B cell (primary cell): Measurements from ENCODE around the gene CACNA2D3. TPM values are rescaled to one million over a fixed set of nuclear protein-coding genes. Genes with fewer than 3 reads are reported as not detected.

Source experiments
- ATAC-seq: fragments of 200-7000 bp; cut with Tn5 transposase; one replicate; pipeline ENCODE4 v1.10.0; 2021; ENCODE audit warnings: low read depth, mild to moderate bottlenecking, moderate number of reproducible peaks, moderate library complexity
- CTCF ChIA-PET: fragments of 350-600 bp; sonication (Branson Sonifier 250); formaldehyde crosslinking; loops from one replicate; lab custom pipeline; 2021; ENCODE audit warnings: antibody characterized with exemption, inconsistent platforms; lab: Charles Lee
- POLR2A ChIA-PET: fragments of 350-600 bp; sonication (Branson Sonifier 250); formaldehyde crosslinking; loops from one replicate; lab custom pipeline; 2021; ENCODE audit warnings: antibody characterized with exemption; lab: Charles Lee
- DNase-seq: peaks from one replicate; pipeline ENCODE4 v3.0.0; 2013
- H2AFZ ChIP-seq: 2 replicates; pipeline ENCODE4 v1.6.1; 2012; ENCODE audit warnings: mild to moderate bottlenecking, low read depth, low read length; ENCODE audit not compliant: insufficient read depth, poor library complexity, severe bottlenecking
- H3K27ac ChIP-seq, 2 donors: 1 replicate in 1 of 2; 2 replicates in 1 of 2; pipeline ENCODE4 v1.5.1; 2012 to 2013; ENCODE audit warnings: low read length in 2 of 2, mild to moderate bottlenecking in 2 of 2, moderate library complexity in 1 of 2
- H3K27me3 ChIP-seq, 4 experiments: fragments of 200-600 bp in 1 of 4; sonication (generic) in 1 of 4; replicated peaks in 1 of 4; 1 replicate in 2 of 4; 2 replicates in 2 of 4; pipeline versions ENCODE4 v1.6.1 to v1.7.0; 2013 to 2016; ENCODE audit warnings: low read length in 3 of 4, mild to moderate bottlenecking in 2 of 4, mixed read lengths in 1 of 4, moderate library complexity in 1 of 4; ENCODE audit not compliant: insufficient read depth in 4 of 4, control insufficient read depth in 3 of 4; ENCODE audit errors: control extremely low read depth in 1 of 4
- H3K36me3 ChIP-seq, 2 experiments: replicated peaks in 1 of 2; 1 replicate in 1 of 2; 2 replicates in 1 of 2; pipeline versions ENCODE4 v1.6.1 to v1.7.1; 2013; ENCODE audit warnings: low read length in 1 of 2; ENCODE audit not compliant: insufficient read depth in 2 of 2, control insufficient read depth in 1 of 2; ENCODE audit errors: control extremely low read depth in 1 of 2, extremely low read depth in 1 of 2
- H3K4me1 ChIP-seq, 2 donors: fragments of 200-600 bp in 1 of 2; sonication (generic) in 1 of 2; 1 replicate in 1 of 2; 2 replicates in 1 of 2; pipeline versions ENCODE4 v1.5.1 to v1.6.1; 2013 to 2017; ENCODE audit warnings: low read length in 2 of 2; ENCODE audit not compliant: control insufficient read depth in 2 of 2, insufficient read depth in 2 of 2
- H3K4me2 ChIP-seq: replicated peaks from 2 replicates; pipeline ENCODE3; 2012; ENCODE audit warnings: mild to moderate bottlenecking, low read depth, low read length; ENCODE audit not compliant: poor library complexity, severe bottlenecking
- H3K4me3 ChIP-seq, 5 experiments: fragments of 200-600 bp in 1 of 5; sonication (generic) in 1 of 5; 1 replicate in 3 of 5; 2 replicates in 2 of 5; pipeline versions ENCODE4 v1.5.1 to v1.7.0; 2011 to 2016; ENCODE audit warnings: low read length in 4 of 5, mild to moderate bottlenecking in 4 of 5, low read depth in 2 of 5, control low read depth in 1 of 5, moderate library complexity in 1 of 5; ENCODE audit not compliant: insufficient read depth in 1 of 5; ENCODE audit errors: control extremely low read depth in 1 of 5, extremely low read depth in 1 of 5
- H3K79me2 ChIP-seq: fragments of 200-600 bp; sonication (generic); one replicate; pipeline ENCODE4 v1.6.0; 2016; ENCODE audit warnings: low read length; ENCODE audit not compliant: control insufficient read depth, insufficient read depth
- H3K9ac ChIP-seq: fragments of 200-600 bp; sonication (generic); 2 replicates; pipeline ENCODE4 v1.6.1; 2017; ENCODE audit warnings: mild to moderate bottlenecking, low read length, moderate library complexity
- H3K9me3 ChIP-seq, 3 donors: one replicate each; pipeline versions ENCODE4 v1.6.1 to v1.7.1; 2013; ENCODE audit warnings: low read length in 2 of 3; ENCODE audit not compliant: control insufficient read depth in 2 of 3, insufficient read depth in 1 of 3; ENCODE audit errors: control extremely low read depth in 1 of 3
- H4K20me1 ChIP-seq: 2 replicates; pipeline ENCODE4 v1.6.0; 2012; ENCODE audit warnings: mild to moderate bottlenecking, low read length; ENCODE audit not compliant: insufficient read depth, control insufficient read depth, poor library complexity, severe bottlenecking
- H3K27ac Mint-ChIP-seq: one replicate; pipeline ENCODE4 v1.8.0; 2021; ENCODE audit warnings: mixed read lengths
- H3K27me3 Mint-ChIP-seq: one replicate; pipeline ENCODE4 v1.8.0; 2021; ENCODE audit warnings: mixed read lengths
- H3K4me1 Mint-ChIP-seq: one replicate; pipeline ENCODE4 v1.8.0; 2021; ENCODE audit warnings: mixed read lengths
- H3K4me3 Mint-ChIP-seq: one replicate; pipeline ENCODE4 v1.8.0; 2021; ENCODE audit warnings: mixed read lengths
- H3K9me3 Mint-ChIP-seq: one replicate; pipeline ENCODE4 v1.8.0; 2022; ENCODE audit warnings: mixed read lengths; ENCODE audit not compliant: insufficient read depth
- EZH2 ChIP-seq: IDR thresholded peaks from 2 replicates; pipeline ENCODE4 v1.6.1; 2012; ENCODE audit warnings: borderline replicate concordance, low read depth, mild to moderate bottlenecking, moderate library complexity, low read length; ENCODE audit not compliant: insufficient read depth, poor library complexity, severe bottlenecking
- WGBS: methylation state at CpG from one replicate; pipeline ENCODE4 v1.1.5; 2013; ENCODE audit warnings: missing lambda C conversion rate; ENCODE audit not compliant: insufficient coverage; 5-methylcytosine and 5-hydroxymethylcytosine counted together
- intact Hi-C: fragments of 100-400 bp; cut with micrococcal nuclease; formaldehyde crosslinking; loops from one replicate; pipeline ENCODE4 v1.10.0; 2022
- polyA plus RNA-seq: library from polyadenylated mRNA; depleted of rRNA; stranded (reverse); fragments of >200 nt; gene quantifications from 2 replicates; pipeline ENCODE4 v1.2.3, GENCODE V29; 2012
- total RNA-seq, 2 donors: library from RNA; stranded (reverse); fragments of 120-200 nt in 1 of 2; gene quantifications; 1 replicate in 1 of 2; 2 replicates in 1 of 2; pipeline versions ENCODE4 v1.2.3 to v1.2.4, GENCODE V29; 2013 to 2022
- TF ChIP-seq, protein P1 (sequence below): fragments of 200-600 bp; IDR thresholded peaks from one replicate; pipeline ENCODE4 v1.8.0; 2022; ENCODE audit warnings: antibody characterized with exemption, mild to moderate bottlenecking

CACNA2D3 gene
- total and polyA plus RNA-seq, 2 donors (not counting 1 experiment from before 2014, with no cell fraction given): not detected

DNA sequence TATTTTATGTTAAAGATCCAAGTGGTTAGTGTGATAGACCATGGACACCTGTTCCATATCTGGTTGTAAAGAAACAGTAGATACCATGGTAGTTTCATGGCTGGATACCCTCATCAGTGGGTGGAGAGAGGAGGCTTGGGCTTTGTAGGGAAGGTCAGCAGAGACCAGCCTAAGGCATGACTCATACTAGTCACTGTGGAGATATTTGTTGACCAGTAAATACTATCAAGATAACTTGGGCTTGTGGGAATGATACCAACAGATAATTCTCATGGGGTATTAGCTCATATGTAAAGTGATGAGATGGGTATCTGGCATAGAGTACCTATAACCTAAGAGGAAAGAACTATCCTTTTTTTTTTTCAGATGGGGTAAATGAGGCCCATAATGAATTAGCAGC lies 354.5 kb downstream of the CACNA2D3 start:
- no peaks in the 10 kb centered on the region for H3K27me3 Mint-ChIP-seq
- Histone ChIP-seq H3K27me3 (no peaks in the 10 kb centered on the region), H3K9me3 (no peaks in the 10 kb centered on the region), H3K79me2 (no peaks in the 10 kb centered on the region), H2AFZ (no peak overlapping the region), H3K4me2 (no peak overlapping the region), H3K4me1 (no peaks in the 10 kb centered on the region), H3K27ac (no peak overlapping the region), H3K4me3 (no peak overlapping the region), H4K20me1 (no peaks in the 10 kb centered on the region), H3K36me3 (no peaks in the 10 kb centered on the region), H3K9ac (no peak overlapping the region)
- peaks cover 10% of the 10 kb centered on the region for H3K9me3 Mint-ChIP-seq
- TF ChIP-seq, protein P1, sequence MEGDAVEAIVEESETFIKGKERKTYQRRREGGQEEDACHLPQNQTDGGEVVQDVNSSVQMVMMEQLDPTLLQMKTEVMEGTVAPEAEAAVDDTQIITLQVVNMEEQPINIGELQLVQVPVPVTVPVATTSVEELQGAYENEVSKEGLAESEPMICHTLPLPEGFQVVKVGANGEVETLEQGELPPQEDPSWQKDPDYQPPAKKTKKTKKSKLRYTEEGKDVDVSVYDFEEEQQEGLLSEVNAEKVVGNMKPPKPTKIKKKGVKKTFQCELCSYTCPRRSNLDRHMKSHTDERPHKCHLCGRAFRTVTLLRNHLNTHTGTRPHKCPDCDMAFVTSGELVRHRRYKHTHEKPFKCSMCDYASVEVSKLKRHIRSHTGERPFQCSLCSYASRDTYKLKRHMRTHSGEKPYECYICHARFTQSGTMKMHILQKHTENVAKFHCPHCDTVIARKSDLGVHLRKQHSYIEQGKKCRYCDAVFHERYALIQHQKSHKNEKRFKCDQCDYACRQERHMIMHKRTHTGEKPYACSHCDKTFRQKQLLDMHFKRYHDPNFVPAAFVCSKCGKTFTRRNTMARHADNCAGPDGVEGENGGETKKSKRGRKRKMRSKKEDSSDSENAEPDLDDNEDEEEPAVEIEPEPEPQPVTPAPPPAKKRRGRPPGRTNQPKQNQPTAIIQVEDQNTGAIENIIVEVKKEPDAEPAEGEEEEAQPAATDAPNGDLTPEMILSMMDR: no peak
- no peak for TF ChIP-seq EZH2
- no peaks in the 10 kb centered on the region for H3K4me1 Mint-ChIP-seq
- intact Hi-C loops: no loop called here
- no peak overlapping the region for H3K4me3 Mint-ChIP-seq
- CTCF ChIA-PET: no interaction called here
- H3K27ac Mint-ChIP-seq: no peak overlapping the region
- POLR2A ChIA-PET: no interaction called here
- no peak for DNase-seq
- no peak for ATAC-seq

DNA sequence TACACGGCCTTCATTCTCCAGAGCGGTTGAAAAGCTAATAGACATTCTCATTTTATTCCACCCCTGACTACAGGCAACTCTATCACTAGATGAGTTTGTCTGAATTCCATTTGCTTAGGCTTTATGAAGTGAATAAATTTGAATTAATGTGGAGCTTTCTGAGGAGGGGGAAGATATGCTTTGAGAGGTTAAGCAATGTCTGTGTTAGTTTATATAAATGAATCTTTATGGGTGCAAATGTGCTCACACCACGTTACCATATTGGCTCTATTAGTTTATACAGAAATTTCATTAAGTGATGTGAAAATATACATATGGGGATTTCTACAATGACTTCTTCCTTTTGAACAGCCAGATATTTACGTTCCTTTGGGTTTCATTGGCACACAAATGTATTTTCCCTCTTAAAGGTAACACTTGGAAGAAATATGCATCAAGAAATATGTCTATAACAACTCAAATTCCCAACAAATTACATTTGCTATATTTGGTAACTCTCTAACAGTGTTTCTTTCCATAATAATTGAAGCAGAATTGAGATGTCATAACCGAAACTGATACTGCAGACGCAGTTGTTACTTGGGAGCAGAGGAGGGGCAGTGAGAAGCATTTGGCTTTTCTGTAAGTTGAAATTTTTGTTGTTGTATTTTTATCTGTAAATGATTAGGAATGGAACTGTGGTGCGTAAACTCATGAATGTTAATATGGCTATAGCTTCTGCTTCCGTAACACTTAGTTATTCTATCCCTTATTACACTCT lies 359.4 kb downstream of the CACNA2D3 start:
- H3K9me3 ChIP-seq: peaks cover 0 to 3% (median 0%) of the 10 kb centered on the region in 3 donors
- CTCF ChIA-PET: interaction anchor here (1.5 kb wide), 1 partner anchor 53 kb away, joined by 3 read pairs; no protein-coding TSS in a partner anchor
- no peak overlapping the region for H3K9ac ChIP-seq
- H2AFZ ChIP-seq: no peak overlapping the region
- no peaks in the 10 kb centered on the region for H4K20me1 ChIP-seq
- H3K4me1 Mint-ChIP-seq: no peaks in the 10 kb centered on the region
- ATAC-seq (no peak), DNase-seq (no peak)
- intact Hi-C loops: no loop called here
- H3K4me1 ChIP-seq: no peaks in the 10 kb centered on the region
- H3K27ac Mint-ChIP-seq: no peak overlapping the region
- H3K79me2 ChIP-seq: no peaks in the 10 kb centered on the region
- H3K36me3 ChIP-seq: no peaks in the 10 kb centered on the region
- no peak overlapping the region for H3K4me3 Mint-ChIP-seq
- no peaks in the 10 kb centered on the region for H3K27me3 Mint-ChIP-seq
- POLR2A ChIA-PET: no interaction called here
- H3K27me3 ChIP-seq: no peaks in the 10 kb centered on the region
- no peak overlapping the region for H3K27ac ChIP-seq
- TF ChIP-seq, protein P1: no peak
- TF ChIP-seq EZH2: no peak
- WGBS: 100% methylated on average over 2 of the region's 8 CpGs
- no peak overlapping the region for H3K4me2 ChIP-seq
- no peak overlapping the region for H3K4me3 ChIP-seq
- H3K9me3 Mint-ChIP-seq: peaks cover 4% of the 10 kb centered on the region
